ENCODE measurements around the gene CHI3L1.

GRCh38 chr1:203166192-203166940 lies 20.1 kb downstream of the CHI3L1 start:
- TF ChIP-seq CTCF (IDR thresholded peaks at IDR 0.05) (peak in 1 of 4 experiments; percentile 14), POLR2A (IDR thresholded peaks at IDR 0.05) (no peak)
